Mucosa of stomach (tissue), 1 donor: Measurements from ENCODE around the gene SRGAP2B.
"Not testable (repeated sequence)": the region's sequence is repeated elsewhere in the genome, so short reads cannot be mapped to it uniquely, and the experiment has no call there.

ENCODE experiments used
- H3K27me3 ChIP-seq: one replicate; pipeline ENCODE4 v1.7.0; 2013; ENCODE audit warnings: mild to moderate bottlenecking, low read length; ENCODE audit not compliant: control insufficient read depth, insufficient read depth
- H3K36me3 ChIP-seq: one replicate; pipeline ENCODE4 v1.7.0; 2013; ENCODE audit warnings: low read length; ENCODE audit not compliant: control insufficient read depth, insufficient read depth
- H3K4me1 ChIP-seq: one replicate; pipeline ENCODE4 v1.7.0; 2013; ENCODE audit warnings: mild to moderate bottlenecking, low read length; ENCODE audit not compliant: control insufficient read depth, insufficient read depth
- H3K4me3 ChIP-seq: one replicate; pipeline ENCODE4 v1.7.0; 2013; ENCODE audit warnings: low read length
- H3K9ac ChIP-seq: one replicate; pipeline ENCODE4 v1.7.0; 2013; ENCODE audit warnings: mild to moderate bottlenecking, low read length, moderate library complexity
- H3K9me3 ChIP-seq: one replicate; pipeline ENCODE4 v1.7.0; 2013; ENCODE audit warnings: mild to moderate bottlenecking, low read length, moderate library complexity; ENCODE audit not compliant: control insufficient read depth
- donor health status: Pancreatic carcinoma.

Gene SRGAP2B

DNA sequence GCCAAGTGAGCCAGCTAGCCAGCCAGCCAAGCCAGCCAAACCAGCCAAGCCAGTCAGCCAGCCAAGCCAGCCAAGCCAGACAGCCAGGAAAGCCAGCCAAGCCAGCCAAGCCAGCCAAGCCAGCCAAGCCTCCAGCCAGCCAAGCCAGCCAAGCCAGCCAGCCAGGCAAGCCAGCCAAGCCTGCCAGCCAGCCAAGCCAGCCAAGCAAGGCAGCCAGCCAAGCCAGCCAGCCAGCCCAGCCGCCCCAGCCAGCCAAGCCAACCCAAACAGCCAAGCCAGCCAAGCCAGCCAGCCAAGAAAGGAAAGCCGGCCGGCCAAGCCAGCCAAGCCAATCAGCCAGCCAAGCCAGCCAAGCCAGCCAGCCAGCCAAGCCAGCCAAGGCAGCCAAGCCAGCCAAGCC, 236.5 kb downstream of the SRGAP2B start:
- H3K9me3 ChIP-seq, H3K4me1 ChIP-seq, H3K9ac ChIP-seq, H3K4me3 ChIP-seq, H3K27me3 ChIP-seq, H3K36me3 ChIP-seq: not testable (repeated sequence)
